H9 (cell line): ENCODE data around the gene PLA2G15. TPM values are rescaled to one million over a fixed set of nuclear protein-coding genes. Genes with fewer than 3 reads are reported as not detected.

Experiments
- DNase-seq: peaks from one replicate; pipeline ENCODE4 v3.0.0-alpha.2; 2017
- H2AFZ ChIP-seq: one replicate; pipeline ENCODE4 v1.6.1; 2013; ENCODE audit warnings: mild to moderate bottlenecking, low read length, control low read depth, moderate library complexity
- H2AK5ac ChIP-seq: 2 replicates; pipeline ENCODE4 v1.6.1; 2013; ENCODE audit warnings: low read length, control low read depth, mixed read lengths; ENCODE audit not compliant: insufficient read length
- H2BK120ac ChIP-seq: one replicate; pipeline ENCODE4 v1.6.1; 2013; ENCODE audit warnings: low read depth, mild to moderate bottlenecking, low read length, control low read depth, inconsistent platforms; ENCODE audit not compliant: poor library complexity, severe bottlenecking
- H2BK12ac ChIP-seq: 2 replicates; pipeline ENCODE4 v1.6.1; 2013; ENCODE audit warnings: low read length, control low read depth, mixed read lengths, low read depth; ENCODE audit not compliant: insufficient read length
- H2BK15ac ChIP-seq: 2 replicates; pipeline ENCODE4 v1.6.1; 2013; ENCODE audit warnings: low read depth, low read length, control low read depth
- H2BK20ac ChIP-seq: one replicate; pipeline ENCODE4 v1.6.1; 2013; ENCODE audit warnings: low read depth, mild to moderate bottlenecking, low read length, control low read depth, inconsistent platforms; ENCODE audit not compliant: poor library complexity, severe bottlenecking
- H2BK5ac ChIP-seq: 2 replicates; pipeline ENCODE4 v1.6.1; 2013; ENCODE audit warnings: low read length, control low read depth, mixed read lengths; ENCODE audit not compliant: insufficient read length
- H3K14ac ChIP-seq: 2 replicates; pipeline ENCODE4 v1.6.1; 2013; ENCODE audit warnings: low read length, control low read depth; ENCODE audit not compliant: insufficient read depth
- H3K18ac ChIP-seq: 2 replicates; pipeline ENCODE4 v1.6.1; 2013; ENCODE audit warnings: low read depth, mild to moderate bottlenecking, mixed read lengths, low read length, control low read depth; ENCODE audit not compliant: insufficient read length
- H3K23ac ChIP-seq: 2 replicates; pipeline ENCODE4 v1.6.1; 2013; ENCODE audit warnings: low read length, control low read depth, mixed read lengths, low read depth; ENCODE audit not compliant: insufficient read length
- H3K23me2 ChIP-seq: 2 replicates; pipeline ENCODE4 v1.6.1; 2013; ENCODE audit warnings: low read depth, mild to moderate bottlenecking, mixed read lengths, low read length, control low read depth; ENCODE audit not compliant: insufficient read length, poor library complexity, severe bottlenecking
- H3K27ac ChIP-seq: 2 replicates; pipeline ENCODE4 v1.5.1; 2013; ENCODE audit warnings: low read length, control low read depth, mixed read lengths, low read depth; ENCODE audit not compliant: insufficient read length
- H3K27me3 ChIP-seq: 2 replicates; pipeline ENCODE4 v1.6.1; 2013; ENCODE audit warnings: low read length, control low read depth, inconsistent platforms; ENCODE audit not compliant: insufficient read depth
- H3K4ac ChIP-seq: 2 replicates; pipeline ENCODE4 v1.6.1; 2013; ENCODE audit warnings: low read depth, mild to moderate bottlenecking, control low read depth, inconsistent platforms, low read length, moderate library complexity
- H3K4me1 ChIP-seq: 2 replicates; pipeline ENCODE4 v1.6.1; 2013; ENCODE audit warnings: low read length, control low read depth, inconsistent platforms; ENCODE audit not compliant: insufficient read depth
- H3K4me2 ChIP-seq: 2 replicates; pipeline ENCODE4 v1.6.1; 2013; ENCODE audit warnings: low read length, control low read depth, mixed read lengths; ENCODE audit not compliant: insufficient read length, insufficient read depth
- H3K56ac ChIP-seq: 2 replicates; pipeline ENCODE4 v1.6.1; 2013; ENCODE audit warnings: low read depth, mild to moderate bottlenecking, mixed read lengths, low read length, control low read depth; ENCODE audit not compliant: insufficient read length
- H3K79me1 ChIP-seq: 2 replicates; pipeline ENCODE4 v1.6.1; 2013; ENCODE audit warnings: low read depth, mild to moderate bottlenecking, moderate library complexity, low read length, control low read depth, inconsistent platforms; ENCODE audit not compliant: insufficient read depth, poor library complexity, severe bottlenecking
- H3K79me2 ChIP-seq: 2 replicates; pipeline ENCODE4 v1.6.1; 2013; ENCODE audit warnings: low read length, control low read depth, inconsistent platforms; ENCODE audit not compliant: insufficient read depth
- H3K9ac ChIP-seq: 2 replicates; pipeline ENCODE4 v1.6.1; 2013; ENCODE audit warnings: low read length, control low read depth, mixed read lengths; ENCODE audit not compliant: insufficient read length; ENCODE audit errors: extremely low read depth
- H3K9me3 ChIP-seq: one replicate; pipeline ENCODE4 v1.6.1; 2013; ENCODE audit warnings: low read depth, low read length, inconsistent platforms; ENCODE audit not compliant: control insufficient read depth
- H3T11ph ChIP-seq: one replicate; pipeline ENCODE4 v1.6.1; 2013; ENCODE audit warnings: mild to moderate bottlenecking, low read length, control low read depth, inconsistent platforms
- H4K20me1 ChIP-seq: one replicate; pipeline ENCODE4 v1.6.1; 2013; ENCODE audit not compliant: control insufficient read depth, insufficient read length, insufficient read depth
- H4K5ac ChIP-seq: 2 replicates; pipeline ENCODE4 v1.6.1; 2013; ENCODE audit warnings: low read depth, mild to moderate bottlenecking, mixed read lengths, low read length, control low read depth; ENCODE audit not compliant: insufficient read length
- H4K8ac ChIP-seq: replicated peaks from 2 replicates; pipeline ENCODE4 v1.6.1; 2013; ENCODE audit warnings: low read length, control low read depth, mixed read lengths, low read depth; ENCODE audit not compliant: insufficient read length
- H4K91ac ChIP-seq: 2 replicates; pipeline ENCODE4 v1.6.1; 2013; ENCODE audit warnings: low read depth, mild to moderate bottlenecking, moderate library complexity, mixed read lengths, low read length, control low read depth; ENCODE audit not compliant: insufficient read length
- H3K27ac Mint-ChIP-seq, 3 experiments: 2 replicates in 2 of 3; 3 replicates in 1 of 3; pipeline ENCODE4 v1.8.0; 2020 to 2021; ENCODE audit warnings: mixed read lengths in 3 of 3, mild to moderate bottlenecking in 1 of 3, moderate library complexity in 1 of 3
- H3K27me3 Mint-ChIP-seq: 2 replicates; pipeline ENCODE4 v1.8.0; 2021; ENCODE audit warnings: low read depth, mild to moderate bottlenecking, moderate library complexity, mixed read lengths
- H3K36me3 Mint-ChIP-seq, 3 experiments: 2 replicates in 2 of 3; 3 replicates in 1 of 3; pipeline ENCODE4 v1.8.0; 2020 to 2021; ENCODE audit warnings: low read depth in 3 of 3, mixed read lengths in 3 of 3; ENCODE audit not compliant: insufficient read depth in 1 of 3
- H3K4me1 Mint-ChIP-seq, 2 experiments: 2 replicates each; pipeline ENCODE4 v1.8.0; 2020; ENCODE audit warnings: mixed read lengths in 2 of 2
- H3K4me3 Mint-ChIP-seq, 2 experiments: 2 replicates in 1 of 2; 3 replicates in 1 of 2; pipeline ENCODE4 v1.8.0; 2020 to 2021; ENCODE audit warnings: mild to moderate bottlenecking in 2 of 2, mixed read lengths in 2 of 2, moderate library complexity in 1 of 2
- H3K9me3 Mint-ChIP-seq, 2 experiments: 2 replicates in 1 of 2; 3 replicates in 1 of 2; pipeline ENCODE4 v1.8.0; 2020; ENCODE audit warnings: mild to moderate bottlenecking in 2 of 2, mixed read lengths in 2 of 2, moderate library complexity in 1 of 2
- CTCF ChIP-seq: fragments of 200-600 bp; sonication (generic); conservative IDR thresholded peaks from 3 replicates; pipeline ENCODE4 v1.8.0; 2021; ENCODE audit warnings: antibody characterized with exemption, mild to moderate bottlenecking
- WGBS: extraction: QIAGEN DNeasy Blood & Tissue Kit; methylation state at CpG from one replicate; pipeline ENCODE4 v1.1.7; 2013; ENCODE audit warnings: missing lambda C conversion rate, low lambda C conversion rate, mixed read lengths; ENCODE audit not compliant: insufficient read length; ENCODE audit errors: extremely low coverage; 5-methylcytosine and 5-hydroxymethylcytosine counted together
- total RNA-seq: library from RNA; stranded (reverse); gene quantifications from 2 replicates; pipeline ENCODE4 v1.2.1, GENCODE V29; 2021

The PLA2G15 gene
- total RNA-seq, 1 experiment from 2014 or later, result 11.0 TPM

GRCh38 chr16:68216240-68216639, 28.9 kb upstream of the PLA2G15 start:
- no peak overlapping the region for H2BK120ac ChIP-seq
- TF ChIP-seq CTCF, result no peak
- H4K20me1 ChIP-seq, result no peaks in the 10 kb centered on the region
- H3K9me3 ChIP-seq, result no peaks in the 10 kb centered on the region
- H2BK15ac ChIP-seq, result no peak overlapping the region
- no peak overlapping the region for H3T11ph ChIP-seq
- Mint-ChIP-seq H3K4me1 (peaks cover 6 to 9% of the 10 kb centered on the region in 2 experiments), H3K27me3 (no peaks in the 10 kb centered on the region), H3K27ac (peak overlapping the region in 1 of 3 experiments; percentile 12; a peak in 2 of 7 replicates), H3K4me3 (no peak overlapping the region), H3K9me3 (no peaks in the 10 kb centered on the region), H3K36me3 (peaks cover 0 to 3% (median 0%) of the 10 kb centered on the region in 3 experiments; a peak in 2 of 7 replicates)
- H3K4me1 ChIP-seq, result no peaks in the 10 kb centered on the region
- H4K8ac ChIP-seq, result no peak overlapping the region
- H3K23ac ChIP-seq, result no peak overlapping the region
- H3K27me3 ChIP-seq, result no peaks in the 10 kb centered on the region
- no peak overlapping the region for H3K18ac ChIP-seq
- WGBS, result no CpG with 5 or more reads among the region's 3 CpGs
- H2BK20ac ChIP-seq, result no peak overlapping the region
- H3K4ac ChIP-seq, result no peak overlapping the region
- H2AFZ ChIP-seq, result no peak overlapping the region
- no peak overlapping the region for H3K27ac ChIP-seq
- no peak overlapping the region for H3K56ac ChIP-seq
- H2BK5ac ChIP-seq, result no peak overlapping the region
- H3K23me2 ChIP-seq, result no peaks in the 10 kb centered on the region
- no peak overlapping the region for H3K4me2 ChIP-seq
- no peak overlapping the region for H2BK12ac ChIP-seq
- H3K79me2 ChIP-seq, result no peaks in the 10 kb centered on the region
- H2AK5ac ChIP-seq, result no peak overlapping the region
- H3K79me1 ChIP-seq, result no peaks in the 10 kb centered on the region
- no peak overlapping the region for H4K5ac ChIP-seq
- H3K9ac ChIP-seq, result no peak overlapping the region
- H4K91ac ChIP-seq, result no peak overlapping the region
- no peak overlapping the region for H3K14ac ChIP-seq
- DNase-seq, result no peak
